Hepatocyte (in vitro differentiated cells): Measurements from ENCODE around the gene DHCR24. TPM values are rescaled to one million over a fixed set of nuclear protein-coding genes. Genes with fewer than 3 reads are reported as not detected.

Source experiments
- DNase-seq: peaks from one replicate; pipeline ENCODE4 v3.0.0-alpha.2; 2016; ENCODE audit warnings: low spot score
- H2AFZ ChIP-seq: fragments of 200-600 bp; sonication (generic); 2 replicates; pipeline ENCODE4 v1.6.0; 2016; ENCODE audit warnings: antibody characterized with exemption, mild to moderate bottlenecking
- H3K27ac ChIP-seq: fragments of 200-600 bp; sonication (generic); 2 replicates; pipeline ENCODE4 v1.5.1; 2016; ENCODE audit warnings: mild to moderate bottlenecking
- H3K27me3 ChIP-seq: fragments of 200-600 bp; sonication (generic); 2 replicates; pipeline ENCODE4 v1.6.1; 2016
- H3K36me3 ChIP-seq: fragments of 200-600 bp; sonication (generic); replicated peaks from 2 replicates; pipeline ENCODE4 v1.5.1; 2016; ENCODE audit warnings: low read depth; ENCODE audit not compliant: insufficient read depth
- H3K4me1 ChIP-seq: fragments of 200-600 bp; sonication (generic); 2 replicates; pipeline ENCODE4 v1.5.1; 2016; ENCODE audit warnings: mild to moderate bottlenecking, moderate library complexity; ENCODE audit not compliant: insufficient read depth
- H3K4me2 ChIP-seq: fragments of 200-600 bp; sonication (generic); 2 replicates; pipeline ENCODE4 v1.6.0; 2016
- H3K4me3 ChIP-seq: fragments of 200-600 bp; sonication (generic); 2 replicates; pipeline ENCODE4 v1.5.1; 2016; ENCODE audit warnings: mild to moderate bottlenecking
- H3K79me2 ChIP-seq: fragments of 200-600 bp; sonication (generic); 2 replicates; pipeline ENCODE4 v1.6.0; 2017; ENCODE audit warnings: mild to moderate bottlenecking
- H3K9me2 ChIP-seq: fragments of 200-600 bp; sonication (generic); replicated peaks from 2 replicates; pipeline ENCODE4 v1.6.0; 2017; ENCODE audit warnings: mild to moderate bottlenecking; ENCODE audit not compliant: insufficient read depth
- H3K9me3 ChIP-seq: fragments of 200-600 bp; sonication (generic); 2 replicates; pipeline ENCODE4 v1.5.1; 2016; ENCODE audit warnings: low read depth, mild to moderate bottlenecking
- H4K20me1 ChIP-seq: fragments of 200-600 bp; sonication (generic); 2 replicates; pipeline ENCODE4 v1.6.0; 2016; ENCODE audit warnings: mild to moderate bottlenecking; ENCODE audit not compliant: insufficient read depth, poor library complexity, severe bottlenecking
- EZH2 ChIP-seq: fragments of 200-600 bp; sonication (generic); IDR thresholded peaks from 2 replicates; pipeline ENCODE4 v1.6.1; 2016; ENCODE audit warnings: antibody characterized with exemption, mild to moderate bottlenecking, borderline replicate concordance
- EZH2phosphoT487 ChIP-seq: fragments of 200-600 bp; sonication (generic); IDR thresholded peaks from one replicate; pipeline ENCODE4 v1.6.1; 2018; ENCODE audit warnings: antibody characterized with exemption, mild to moderate bottlenecking, low read depth, moderate library complexity; ENCODE audit not compliant: unreplicated experiment, severe bottlenecking
- WGBS: methylation state at CpG from one replicate; pipeline ENCODE4 v1.1.6; 2016; ENCODE audit warnings: low lambda C conversion rate; ENCODE audit errors: missing lambda C conversion rate; 5-methylcytosine and 5-hydroxymethylcytosine counted together
- polyA plus RNA-seq: library from polyadenylated mRNA; unstranded; fragments of >200 nt; fragmentation: Nextera tagmentation; extraction: Ambion mirVana; gene quantifications from 2 replicates; pipeline ENCODE4 v1.2.1, GENCODE V29; 2016
- total RNA-seq: library from RNA; depleted of rRNA; stranded (reverse); fragments of >200 nt; gene quantifications from 2 replicates; pipeline ENCODE4 v1.2.3, GENCODE V29; 2014
- TF ChIP-seq, protein P1 (sequence below): fragments of 200-600 bp; sonication (generic); IDR thresholded peaks from 2 replicates; pipeline ENCODE4 v1.5.1; 2016; ENCODE audit warnings: antibody characterized with exemption, mild to moderate bottlenecking; ENCODE audit not compliant: poor library complexity

DHCR24 gene
- total and polyA plus RNA-seq, 2 experiments from 2014 or later: 282 to 318 TPM

DNA sequence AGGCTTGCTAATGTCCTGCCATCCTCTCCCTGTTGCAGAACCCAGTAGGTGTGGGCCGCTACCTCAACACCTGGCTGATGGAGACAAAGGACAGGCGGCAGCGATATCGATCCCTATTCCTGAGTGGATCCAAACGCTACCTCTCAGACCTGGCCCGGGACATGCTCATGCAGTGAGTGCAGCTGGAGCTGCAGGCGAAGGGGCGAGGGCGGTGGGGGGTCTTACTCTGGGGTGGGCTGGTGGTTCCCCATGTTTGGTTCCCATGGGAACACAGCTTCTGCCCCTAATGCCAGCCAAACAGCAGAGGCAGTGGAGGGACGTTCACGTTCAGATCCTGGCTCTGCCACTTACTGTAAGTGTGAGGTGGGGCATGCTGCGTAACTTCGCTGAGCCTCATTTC, 70.0 kb downstream of the DHCR24 start:
- H3K9me3 ChIP-seq: no peaks in the 10 kb centered on the region
- H4K20me1 ChIP-seq: no peaks in the 10 kb centered on the region
- H3K27me3 ChIP-seq: no peaks in the 10 kb centered on the region
- WGBS: 98% methylated on average over 13 of the region's 13 CpGs
- no peaks in the 10 kb centered on the region for H3K4me1 ChIP-seq
- H3K4me2 ChIP-seq: no peak overlapping the region
- TF ChIP-seq, protein P1, sequence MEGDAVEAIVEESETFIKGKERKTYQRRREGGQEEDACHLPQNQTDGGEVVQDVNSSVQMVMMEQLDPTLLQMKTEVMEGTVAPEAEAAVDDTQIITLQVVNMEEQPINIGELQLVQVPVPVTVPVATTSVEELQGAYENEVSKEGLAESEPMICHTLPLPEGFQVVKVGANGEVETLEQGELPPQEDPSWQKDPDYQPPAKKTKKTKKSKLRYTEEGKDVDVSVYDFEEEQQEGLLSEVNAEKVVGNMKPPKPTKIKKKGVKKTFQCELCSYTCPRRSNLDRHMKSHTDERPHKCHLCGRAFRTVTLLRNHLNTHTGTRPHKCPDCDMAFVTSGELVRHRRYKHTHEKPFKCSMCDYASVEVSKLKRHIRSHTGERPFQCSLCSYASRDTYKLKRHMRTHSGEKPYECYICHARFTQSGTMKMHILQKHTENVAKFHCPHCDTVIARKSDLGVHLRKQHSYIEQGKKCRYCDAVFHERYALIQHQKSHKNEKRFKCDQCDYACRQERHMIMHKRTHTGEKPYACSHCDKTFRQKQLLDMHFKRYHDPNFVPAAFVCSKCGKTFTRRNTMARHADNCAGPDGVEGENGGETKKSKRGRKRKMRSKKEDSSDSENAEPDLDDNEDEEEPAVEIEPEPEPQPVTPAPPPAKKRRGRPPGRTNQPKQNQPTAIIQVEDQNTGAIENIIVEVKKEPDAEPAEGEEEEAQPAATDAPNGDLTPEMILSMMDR: no peak
- TF ChIP-seq EZH2 (no peak), EZH2phosphoT487 (no peak)
- H3K79me2 ChIP-seq: no peaks in the 10 kb centered on the region
- no peaks in the 10 kb centered on the region for H3K9me2 ChIP-seq
- H3K4me3 ChIP-seq: no peak overlapping the region
- no peak overlapping the region for H2AFZ ChIP-seq
- H3K27ac ChIP-seq: no peak overlapping the region
- no peak for DNase-seq
- H3K36me3 ChIP-seq: no peaks in the 10 kb centered on the region

DNA sequence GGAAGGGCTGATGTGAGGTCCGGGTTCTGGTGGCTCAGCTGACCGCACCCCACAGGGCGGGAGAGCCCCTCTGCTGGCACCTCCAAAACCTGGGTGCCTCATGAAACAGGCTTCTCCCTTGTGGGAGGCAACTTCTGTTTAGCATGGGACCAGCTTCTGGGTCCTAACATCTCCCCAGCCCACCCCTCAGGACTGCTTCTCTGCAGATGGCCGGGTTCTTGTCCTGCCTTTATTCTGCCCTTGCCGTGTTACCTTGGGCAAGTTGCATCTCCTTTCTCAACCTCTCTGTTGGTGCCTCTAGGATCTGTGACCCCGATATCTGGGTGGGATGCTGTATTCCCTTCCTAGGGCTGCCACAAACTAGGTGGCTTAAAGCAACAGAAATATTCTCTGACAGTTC, 70.9 kb downstream of the DHCR24 start:
- WGBS: 74% methylated on average over 6 of the region's 6 CpGs
- Histone ChIP-seq H3K36me3 (no peaks in the 10 kb centered on the region), H3K79me2 (no peaks in the 10 kb centered on the region), H3K4me3 (no peak overlapping the region), H4K20me1 (no peaks in the 10 kb centered on the region), H2AFZ (no peak overlapping the region), H3K4me1 (no peaks in the 10 kb centered on the region), H3K9me3 (no peaks in the 10 kb centered on the region), H3K4me2 (no peak overlapping the region), H3K27ac (no peak overlapping the region), H3K9me2 (no peaks in the 10 kb centered on the region), H3K27me3 (no peaks in the 10 kb centered on the region)
- TF ChIP-seq EZH2phosphoT487: no peak
- TF ChIP-seq, protein P1: no peak
- TF ChIP-seq EZH2: no peak
- DNase-seq: no peak

DNA sequence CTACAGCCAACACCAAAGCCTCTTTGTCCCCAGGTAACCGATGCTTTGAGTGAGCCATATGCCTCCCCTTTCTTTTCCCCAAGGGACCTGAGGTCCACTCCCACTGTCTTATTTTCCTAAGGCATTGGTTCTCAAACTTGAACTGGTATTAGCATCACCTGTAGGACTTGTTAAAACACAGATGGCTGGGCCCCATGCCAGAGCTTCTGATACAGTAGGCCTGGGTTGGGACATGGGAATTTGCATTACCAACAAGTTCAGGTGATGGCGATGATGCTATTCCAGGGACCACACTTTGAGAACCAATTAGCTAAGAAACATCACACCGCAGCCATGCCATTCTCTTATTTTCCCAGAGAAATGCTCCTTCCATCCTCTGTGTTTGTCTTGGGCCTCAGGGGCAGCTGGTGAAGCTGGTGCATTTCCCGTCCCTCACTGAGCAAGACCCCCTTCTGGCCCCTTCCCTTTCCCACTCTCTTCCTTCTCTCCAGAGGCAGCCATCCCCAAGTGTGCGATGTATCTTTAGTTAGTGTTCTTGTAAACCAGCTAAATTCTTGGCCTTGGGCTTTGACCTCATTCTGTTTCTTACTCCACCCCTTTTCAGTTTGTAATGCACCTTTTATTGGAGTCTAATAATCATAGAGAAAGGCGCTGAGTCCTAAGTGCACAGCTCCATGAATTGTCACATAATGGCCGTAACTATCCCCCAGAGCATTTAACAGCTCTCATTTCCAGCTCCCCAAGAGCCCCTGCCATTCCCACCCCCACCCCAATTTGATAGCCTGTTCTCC, 71.7 kb downstream of the DHCR24 start:
- DNase-seq: peak; percentile 18
- WGBS: 82% methylated on average over 7 of the region's 7 CpGs
- H3K9me3 ChIP-seq: no peaks in the 10 kb centered on the region
- H3K4me2 ChIP-seq: no peak overlapping the region
- no peaks in the 10 kb centered on the region for H4K20me1 ChIP-seq
- H3K4me1 ChIP-seq: no peaks in the 10 kb centered on the region
- TF ChIP-seq, protein P1: no peak
- TF ChIP-seq EZH2: no peak
- no peak for TF ChIP-seq EZH2phosphoT487
- H3K27me3 ChIP-seq: no peaks in the 10 kb centered on the region
- no peaks in the 10 kb centered on the region for H3K9me2 ChIP-seq
- no peak overlapping the region for H2AFZ ChIP-seq
- no peak overlapping the region for H3K4me3 ChIP-seq
- H3K27ac ChIP-seq: peak overlapping the region; percentile 16
- no peaks in the 10 kb centered on the region for H3K79me2 ChIP-seq
- H3K36me3 ChIP-seq: no peaks in the 10 kb centered on the region
